Lower lobe of right lung (tissue), 2 donors: ENCODE data around the gene FAM81A. TPM values are rescaled to one million over a fixed set of nuclear protein-coding genes. Genes with fewer than 3 reads are reported as not detected.

Experiments
- ATAC-seq, 2 donors: fragments of 200-7000 bp; cut with Tn5 transposase; one replicate each; pipeline ENCODE4 v1.9.1; 2020 to 2022; ENCODE audit warnings: mild to moderate bottlenecking in 2 of 2, moderate library complexity in 2 of 2
- DNase-seq: peaks from one replicate; pipeline ENCODE4 v3.0.0-alpha.2; 2020
- H3K27ac ChIP-seq: fragments of 200-600 bp; one replicate; pipeline ENCODE4 v1.8.0; 2022
- H3K27me3 ChIP-seq: fragments of 200-600 bp; one replicate; pipeline ENCODE4 v1.8.0; 2022; ENCODE audit warnings: low read depth
- H3K36me3 ChIP-seq: fragments of 200-600 bp; one replicate; pipeline ENCODE4 v1.8.0; 2022; ENCODE audit warnings: mild to moderate bottlenecking
- H3K4me1 ChIP-seq: fragments of 200-600 bp; one replicate; pipeline ENCODE4 v1.8.0; 2022
- H3K4me3 ChIP-seq: fragments of 200-600 bp; one replicate; pipeline ENCODE4 v1.8.0; 2022; ENCODE audit warnings: mild to moderate bottlenecking
- H3K9me3 ChIP-seq: fragments of 200-600 bp; one replicate; pipeline ENCODE4 v1.8.0; 2022
- intact Hi-C: fragments of 100-400 bp; cut with DNase I; formaldehyde crosslinking; loops from one replicate; pipeline ENCODE4 v1.11.0; 2022
- total RNA-seq: library from RNA; stranded (reverse); fragmentation: NEBNext Ultra II Directional; extraction: Animal tissue kit (Norgen Biotek cat#: 25700); gene quantifications from one replicate; pipeline ENCODE4 v1.2.1, GENCODE V29; 2021
- TF ChIP-seq, protein P1 (sequence below): fragments of 200-600 bp; IDR thresholded peaks from one replicate; pipeline ENCODE4 v1.8.0; 2022; ENCODE audit warnings: antibody characterized with exemption, mild to moderate bottlenecking
- donor health status: DM: no; HTN: yes; CAD: no; lungs with severe emphysema.

FAM81A gene
- total RNA-seq, 1 donor from 2014 or later: 1.8 TPM

DNA sequence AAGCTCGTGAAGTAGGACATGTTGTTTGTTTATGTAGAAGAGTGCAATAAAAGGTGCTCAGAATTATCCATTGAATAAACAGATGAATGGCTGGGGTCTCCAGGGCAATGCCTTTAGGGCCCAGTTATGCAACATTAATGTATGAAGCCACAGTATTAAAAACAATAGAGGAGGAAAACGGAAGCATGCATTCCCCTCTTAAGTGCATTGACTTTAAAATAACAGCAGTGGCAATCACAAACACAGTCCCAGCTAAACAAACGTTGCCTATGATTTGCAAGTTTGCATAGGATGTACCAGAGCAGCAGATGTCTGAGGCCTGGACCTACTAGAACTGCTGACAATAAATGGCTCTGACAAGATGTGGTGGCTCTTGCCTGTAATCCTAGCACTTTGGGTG, 113.0 kb downstream of the FAM81A start:
- H3K36me3 ChIP-seq: no peaks in the 10 kb centered on the region
- H3K4me1 ChIP-seq: no peaks in the 10 kb centered on the region
- ATAC-seq: no peak
- intact Hi-C loops: no loop called here
- H3K9me3 ChIP-seq: no peaks in the 10 kb centered on the region
- no peak for DNase-seq
- no peaks in the 10 kb centered on the region for H3K27me3 ChIP-seq
- TF ChIP-seq, protein P1, sequence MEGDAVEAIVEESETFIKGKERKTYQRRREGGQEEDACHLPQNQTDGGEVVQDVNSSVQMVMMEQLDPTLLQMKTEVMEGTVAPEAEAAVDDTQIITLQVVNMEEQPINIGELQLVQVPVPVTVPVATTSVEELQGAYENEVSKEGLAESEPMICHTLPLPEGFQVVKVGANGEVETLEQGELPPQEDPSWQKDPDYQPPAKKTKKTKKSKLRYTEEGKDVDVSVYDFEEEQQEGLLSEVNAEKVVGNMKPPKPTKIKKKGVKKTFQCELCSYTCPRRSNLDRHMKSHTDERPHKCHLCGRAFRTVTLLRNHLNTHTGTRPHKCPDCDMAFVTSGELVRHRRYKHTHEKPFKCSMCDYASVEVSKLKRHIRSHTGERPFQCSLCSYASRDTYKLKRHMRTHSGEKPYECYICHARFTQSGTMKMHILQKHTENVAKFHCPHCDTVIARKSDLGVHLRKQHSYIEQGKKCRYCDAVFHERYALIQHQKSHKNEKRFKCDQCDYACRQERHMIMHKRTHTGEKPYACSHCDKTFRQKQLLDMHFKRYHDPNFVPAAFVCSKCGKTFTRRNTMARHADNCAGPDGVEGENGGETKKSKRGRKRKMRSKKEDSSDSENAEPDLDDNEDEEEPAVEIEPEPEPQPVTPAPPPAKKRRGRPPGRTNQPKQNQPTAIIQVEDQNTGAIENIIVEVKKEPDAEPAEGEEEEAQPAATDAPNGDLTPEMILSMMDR: no peak
- H3K4me3 ChIP-seq: no peak overlapping the region
- H3K27ac ChIP-seq: no peak overlapping the region

DNA sequence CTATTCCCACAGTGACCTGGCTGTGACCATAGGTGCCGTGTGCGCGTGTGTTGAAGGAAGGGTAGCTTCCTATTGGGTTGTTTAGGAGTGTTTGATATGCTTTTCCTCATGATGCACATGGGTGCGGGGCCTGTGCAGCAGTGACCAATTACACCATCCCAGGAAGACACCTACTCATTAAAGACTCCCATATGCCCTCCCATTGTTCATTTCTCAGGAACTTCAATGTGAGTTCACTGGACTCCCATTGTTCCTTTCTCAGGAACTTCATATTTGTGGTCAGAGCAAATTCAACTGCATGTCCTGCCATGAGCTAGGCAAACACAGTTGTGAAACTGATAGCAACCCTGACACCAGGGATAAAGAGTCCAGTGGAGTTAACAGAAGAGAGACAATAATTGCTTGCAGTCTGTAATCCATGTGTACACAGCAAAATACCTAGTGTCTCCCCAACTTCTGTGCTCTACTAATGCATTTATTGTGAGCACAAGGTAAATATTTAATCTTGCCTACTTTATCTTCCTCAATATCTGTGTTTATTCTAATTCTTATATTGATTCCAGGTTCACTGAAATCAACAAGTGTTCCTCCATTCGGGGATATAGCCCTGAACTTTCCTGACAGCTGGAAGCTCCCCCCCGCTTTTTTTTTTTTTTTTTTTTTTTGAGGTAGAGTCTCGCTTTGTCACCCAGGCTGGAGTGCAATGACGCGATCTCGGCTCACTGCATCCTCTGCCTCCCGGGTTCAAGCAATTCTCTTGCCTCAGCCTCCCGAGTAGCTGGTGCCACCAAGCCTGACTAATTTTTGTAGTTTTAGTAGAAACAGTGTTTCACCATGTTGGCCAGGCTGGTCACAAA, 116.1 kb downstream of the FAM81A start:
- no peaks in the 10 kb centered on the region for H3K9me3 ChIP-seq
- no peak overlapping the region for H3K4me3 ChIP-seq
- DNase-seq (no peak), ATAC-seq (peak in 1 of 2 donors; percentile 21)
- H3K27ac ChIP-seq: no peak overlapping the region
- no peaks in the 10 kb centered on the region for H3K4me1 ChIP-seq
- no peaks in the 10 kb centered on the region for H3K36me3 ChIP-seq
- intact Hi-C loops: no loop called here
- no peaks in the 10 kb centered on the region for H3K27me3 ChIP-seq
- TF ChIP-seq, protein P1: no peak

DNA sequence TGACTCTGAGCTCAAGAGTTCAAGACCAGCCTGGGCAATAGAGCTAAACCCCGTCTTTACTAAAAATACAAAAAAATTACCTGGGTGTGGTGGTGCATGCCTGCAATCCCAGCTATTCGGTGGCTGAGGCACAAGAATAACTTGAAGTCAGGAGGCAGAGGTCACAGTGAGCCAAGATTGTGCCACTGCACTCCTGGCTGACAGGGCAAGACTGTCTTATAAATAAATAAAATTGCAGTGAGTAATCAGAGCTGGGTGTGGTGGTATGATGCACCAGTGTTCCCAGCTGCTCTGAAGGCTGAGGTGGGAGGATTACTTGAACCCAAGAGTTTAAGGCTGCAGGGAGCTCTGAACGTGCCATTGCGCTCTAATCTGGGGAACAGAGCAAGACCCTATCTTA, 117.7 kb downstream of the FAM81A start:
- TF ChIP-seq, protein P1: no peak
- no peaks in the 10 kb centered on the region for H3K9me3 ChIP-seq
- H3K27me3 ChIP-seq: no peaks in the 10 kb centered on the region
- intact Hi-C loops: no loop called here
- no peak overlapping the region for H3K27ac ChIP-seq
- no peaks in the 10 kb centered on the region for H3K4me1 ChIP-seq
- ATAC-seq (no peak), DNase-seq (no peak)
- no peaks in the 10 kb centered on the region for H3K36me3 ChIP-seq
- no peak overlapping the region for H3K4me3 ChIP-seq

DNA sequence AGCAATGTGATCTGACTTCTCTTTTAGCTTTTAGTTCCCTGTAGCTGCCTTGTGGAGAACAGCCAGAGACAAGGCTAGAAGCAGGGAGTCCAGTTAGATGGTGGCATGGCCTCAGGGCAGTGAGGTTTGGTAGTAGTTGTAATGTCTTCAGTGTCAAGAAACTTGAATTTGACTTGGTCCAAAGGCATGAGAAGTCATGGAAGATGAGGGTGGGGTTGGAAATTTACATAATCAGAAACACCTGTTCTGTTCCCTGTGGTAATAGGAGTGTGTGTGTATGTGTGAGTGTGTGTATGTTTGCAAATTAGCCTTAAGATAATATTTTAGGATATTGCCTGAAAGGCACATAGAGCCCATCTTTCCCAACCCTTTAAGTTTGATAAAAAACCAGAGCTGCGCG, 118.4 kb downstream of the FAM81A start:
- no peak overlapping the region for H3K4me3 ChIP-seq
- ATAC-seq (no peak), DNase-seq (no peak)
- intact Hi-C loops: no loop called here
- no peaks in the 10 kb centered on the region for H3K27me3 ChIP-seq
- TF ChIP-seq, protein P1: no peak
- no peak overlapping the region for H3K27ac ChIP-seq
- H3K36me3 ChIP-seq: no peaks in the 10 kb centered on the region
- no peaks in the 10 kb centered on the region for H3K9me3 ChIP-seq
- H3K4me1 ChIP-seq: no peaks in the 10 kb centered on the region

DNA sequence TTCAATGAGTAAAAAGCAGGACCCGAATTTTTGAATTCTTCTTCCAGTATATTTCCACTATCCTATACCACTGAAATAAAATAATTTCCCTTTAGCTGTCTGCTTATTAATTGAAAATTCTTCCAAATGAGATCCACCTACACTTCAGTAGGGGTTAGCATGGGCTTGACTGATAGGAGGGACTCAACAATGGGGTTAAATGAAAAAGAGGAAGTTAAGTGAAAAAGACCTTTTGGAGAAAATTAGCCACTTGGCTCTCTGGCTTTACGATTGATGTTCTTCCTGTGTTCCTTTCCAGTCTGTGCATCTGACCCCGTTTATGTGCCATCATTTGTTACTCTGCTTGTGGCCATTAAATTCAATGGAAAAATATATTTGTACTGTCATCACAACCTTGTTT, 119.6 kb downstream of the FAM81A start:
- Histone ChIP-seq H3K27me3 (no peaks in the 10 kb centered on the region), H3K27ac (no peak overlapping the region), H3K9me3 (no peaks in the 10 kb centered on the region), H3K4me1 (no peaks in the 10 kb centered on the region), H3K36me3 (no peaks in the 10 kb centered on the region), H3K4me3 (no peak overlapping the region)
- DNase-seq: no peak
- intact Hi-C loops: no loop called here
- ATAC-seq: no peak
- TF ChIP-seq, protein P1: no peak
